Spleen (tissue), 7 donors: ENCODE results near the gene UTP25.

ENCODE experiments used
- CTCF ChIP-seq, 11 experiments: fragments of 200-600 bp in 7 of 11; fragments of 450-650 bp in 4 of 11; sonication (generic) in 4 of 11; IDR thresholded peaks in 8 of 11; conservative IDR thresholded peaks in 3 of 11; 1 replicate in 7 of 11; 2 replicates in 4 of 11; pipeline versions ENCODE4 v1.4.0 to v1.8.0; 2016 to 2021; ENCODE audit warnings: antibody characterized with exemption in 11 of 11, inconsistent platforms in 4 of 11, mild to moderate bottlenecking in 1 of 11
- POLR2AphosphoS5 ChIP-seq, 3 donors: sonication (generic); formaldehyde crosslinking; IDR thresholded peaks; one replicate each; pipeline ENCODE4 v1.5.1; 2017; ENCODE audit warnings: antibody characterized with exemption in 3 of 3
- donor health status: DM: no; HTN: no; CAD: no; lungs with moderate emphysema.
- donor health status: DM: no; HTN: no; CAD: no.
- donor health status: DM: no; HTN: no; CAD: no.

GRCh38 chr1:209901211-209901610 lies 73.4 kb downstream of the UTP25 start:
- TF ChIP-seq CTCF (IDR thresholded peaks at IDR 0.05 in 8 of 11, conservative IDR thresholded peaks at IDR 0.05 in 3 of 11) (no peak), POLR2AphosphoS5 (IDR thresholded peaks at IDR 0.05) (no peak)
